SU-DHL-6 (cell line): Measurements from ENCODE around the gene RPS6KB2.

Source experiments
- H2AFZ ChIP-seq: fragments of 200-600 bp; sonication (generic); 2 replicates; pipeline ENCODE4 v1.6.1; 2014; ENCODE audit warnings: low read depth, mild to moderate bottlenecking, moderate library complexity, mixed read lengths, antibody characterized with exemption, low read length; ENCODE audit not compliant: severe bottlenecking
- H3F3A ChIP-seq: fragments of 200-600 bp; shearing (Covaris generic); 2 replicates; pipeline ENCODE4 v1.6.0; 2016; ENCODE audit warnings: antibody characterized with exemption, mild to moderate bottlenecking; ENCODE audit not compliant: insufficient read depth
- H3K27ac ChIP-seq: fragments of 200-600 bp; sonication (generic); 2 replicates; pipeline ENCODE4 v1.5.1; 2016; ENCODE audit warnings: low read depth, mild to moderate bottlenecking, low read length, moderate library complexity, mixed read lengths
- H3K27me3 ChIP-seq: fragments of 200-600 bp; sonication (generic), shearing (Covaris generic); 2 replicates; pipeline ENCODE4 v1.6.0; 2014; ENCODE audit warnings: mild to moderate bottlenecking, low read length
- H3K36me3 ChIP-seq: fragments of 200-600 bp; sonication (generic); 2 replicates; pipeline ENCODE4 v1.6.1; 2014; ENCODE audit warnings: mild to moderate bottlenecking, low read length, mixed read lengths
- H3K4me2 ChIP-seq: fragments of 300-600, 200-600 bp; shearing (Covaris generic), sonication (generic); 2 replicates; pipeline ENCODE4 v1.6.0; 2014; ENCODE audit warnings: low read length, low read depth, mild to moderate bottlenecking; ENCODE audit not compliant: poor library complexity, severe bottlenecking
- H3K4me3 ChIP-seq: fragments of 200-600 bp; sonication (generic); 2 replicates; pipeline ENCODE4 v1.5.1; 2014; ENCODE audit warnings: antibody characterized with exemption, low read length, mild to moderate bottlenecking, mixed read lengths; ENCODE audit not compliant: insufficient read depth, poor library complexity, severe bottlenecking
- H3K79me2 ChIP-seq: fragments of 200-600 bp; sonication (generic); 2 replicates; pipeline ENCODE4 v1.6.1; 2014; ENCODE audit warnings: mild to moderate bottlenecking, low read length, moderate library complexity; ENCODE audit not compliant: insufficient read depth
- H3K9ac ChIP-seq: fragments of 200-600 bp; sonication (generic); 2 replicates; pipeline ENCODE4 v1.7.0; 2014; ENCODE audit warnings: mild to moderate bottlenecking, low read length
- H3K9me2 ChIP-seq: fragments of 200-600 bp; sonication (generic); replicated peaks from 2 replicates; pipeline ENCODE4 v1.6.1; 2014; ENCODE audit warnings: low read length; ENCODE audit not compliant: insufficient read depth
- H3K9me3 ChIP-seq: fragments of 200-600 bp; sonication (generic); 2 replicates; pipeline ENCODE4 v1.6.1; 2014; ENCODE audit warnings: low read length, mixed read lengths; ENCODE audit not compliant: insufficient read depth
- H4K20me1 ChIP-seq: fragments of 200-600 bp; sonication (generic); 2 replicates; pipeline ENCODE4 v1.6.1; 2014; ENCODE audit warnings: low read depth, mild to moderate bottlenecking, antibody characterized with exemption, low read length, moderate library complexity, mixed read lengths
- EZH2phosphoT487 ChIP-seq: fragments of 200-600 bp; sonication (generic), shearing (Covaris generic); conservative IDR thresholded peaks from 2 replicates; pipeline ENCODE4 v1.6.1; 2018; ENCODE audit warnings: mild to moderate bottlenecking, antibody characterized with exemption, low read length, moderate library complexity, mixed read lengths
- TF ChIP-seq, protein P1 (sequence below): fragments of 200-600 bp; sonication (generic); IDR thresholded peaks from one replicate; pipeline ENCODE4 v1.5.1; 2017; ENCODE audit warnings: antibody characterized with exemption, mild to moderate bottlenecking, low read length, moderate library complexity; ENCODE audit not compliant: insufficient read depth, poor library complexity, severe bottlenecking

Gene RPS6KB2

DNA sequence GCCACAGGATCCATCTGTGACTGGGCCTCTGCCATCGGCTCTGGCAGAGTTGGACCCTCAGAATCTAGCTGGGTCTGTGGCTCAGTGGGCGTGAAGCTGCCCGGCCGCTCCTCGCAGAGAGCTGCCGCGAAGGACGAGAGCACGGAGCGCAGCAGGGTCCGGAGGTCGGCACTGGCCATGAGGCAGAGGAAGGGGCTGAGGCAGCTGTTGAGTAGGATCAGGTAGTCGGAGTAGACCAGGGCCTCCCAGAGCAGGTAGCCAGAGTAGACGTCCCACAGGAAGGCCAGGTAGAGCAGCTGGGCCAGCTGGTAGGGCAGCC lies 23.3 kb downstream of the RPS6KB2 start:
- no peak overlapping the region for H3K27ac ChIP-seq
- H3K9ac ChIP-seq = no peak overlapping the region
- H3K79me2 ChIP-seq = no peaks in the 10 kb centered on the region
- H2AFZ ChIP-seq = no peak overlapping the region
- H4K20me1 ChIP-seq = no peaks in the 10 kb centered on the region
- no peaks in the 10 kb centered on the region for H3K27me3 ChIP-seq
- no peaks in the 10 kb centered on the region for H3K9me3 ChIP-seq
- H3K4me2 ChIP-seq = no peak overlapping the region
- H3K4me3 ChIP-seq = no peak overlapping the region
- TF ChIP-seq, protein P1, sequence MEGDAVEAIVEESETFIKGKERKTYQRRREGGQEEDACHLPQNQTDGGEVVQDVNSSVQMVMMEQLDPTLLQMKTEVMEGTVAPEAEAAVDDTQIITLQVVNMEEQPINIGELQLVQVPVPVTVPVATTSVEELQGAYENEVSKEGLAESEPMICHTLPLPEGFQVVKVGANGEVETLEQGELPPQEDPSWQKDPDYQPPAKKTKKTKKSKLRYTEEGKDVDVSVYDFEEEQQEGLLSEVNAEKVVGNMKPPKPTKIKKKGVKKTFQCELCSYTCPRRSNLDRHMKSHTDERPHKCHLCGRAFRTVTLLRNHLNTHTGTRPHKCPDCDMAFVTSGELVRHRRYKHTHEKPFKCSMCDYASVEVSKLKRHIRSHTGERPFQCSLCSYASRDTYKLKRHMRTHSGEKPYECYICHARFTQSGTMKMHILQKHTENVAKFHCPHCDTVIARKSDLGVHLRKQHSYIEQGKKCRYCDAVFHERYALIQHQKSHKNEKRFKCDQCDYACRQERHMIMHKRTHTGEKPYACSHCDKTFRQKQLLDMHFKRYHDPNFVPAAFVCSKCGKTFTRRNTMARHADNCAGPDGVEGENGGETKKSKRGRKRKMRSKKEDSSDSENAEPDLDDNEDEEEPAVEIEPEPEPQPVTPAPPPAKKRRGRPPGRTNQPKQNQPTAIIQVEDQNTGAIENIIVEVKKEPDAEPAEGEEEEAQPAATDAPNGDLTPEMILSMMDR = no peak
- no peak for TF ChIP-seq EZH2phosphoT487
- peaks cover 5% of the 10 kb centered on the region for H3F3A ChIP-seq
- no peaks in the 10 kb centered on the region for H3K9me2 ChIP-seq
- no peaks in the 10 kb centered on the region for H3K36me3 ChIP-seq

DNA sequence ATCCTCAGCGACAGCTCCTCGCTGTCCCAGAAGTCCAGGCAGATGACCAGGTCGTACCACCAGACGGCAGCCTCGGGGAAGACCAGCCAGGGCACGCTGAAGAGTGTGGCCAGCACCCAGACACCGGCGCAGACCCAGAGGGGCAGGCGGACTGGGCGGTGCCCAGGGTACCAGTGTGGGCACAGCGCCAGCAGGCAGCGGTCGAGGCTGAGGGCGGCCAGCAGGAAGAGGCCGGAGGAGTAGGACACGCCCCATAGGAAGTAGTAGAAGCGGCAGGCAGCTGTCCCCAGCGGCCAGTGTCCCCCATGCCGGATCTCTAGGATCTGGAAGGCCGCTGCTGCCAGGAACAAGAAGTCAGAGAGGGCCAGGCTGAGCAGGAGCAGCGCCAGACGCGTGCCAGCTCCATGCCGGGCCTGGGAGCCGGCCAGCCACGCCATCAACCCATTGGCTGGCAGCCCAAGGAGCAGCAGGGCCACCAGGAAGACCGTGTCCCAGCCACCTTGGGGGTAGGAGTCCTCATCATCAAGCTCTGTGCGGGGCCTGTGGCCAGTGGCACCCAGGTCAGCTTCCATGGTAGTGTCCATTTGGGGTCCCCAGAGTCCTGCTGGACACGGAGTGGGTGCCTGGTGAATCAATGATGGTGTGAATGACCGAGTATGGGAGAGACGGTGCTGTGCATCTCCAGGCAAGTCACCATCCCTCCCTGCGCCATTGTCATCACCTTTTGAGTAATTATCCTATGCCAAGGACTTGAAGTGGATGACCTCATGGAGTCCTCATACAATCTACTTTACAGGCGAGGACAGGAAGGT lies 24.1 kb downstream of the RPS6KB2 start, which contains the start of gene GPR152:
GPR152 (minus strand) TSS at position 589 of the 812 bp plus-strand sequence; CDS start at position 584, 5 bp downstream.
- no peak for TF ChIP-seq EZH2phosphoT487
- TF ChIP-seq, protein P1 = no peak
- Histone ChIP-seq H3K4me3 (no peak within 1 kb of the TSS), H2AFZ (no peak within 1 kb of the TSS), H3K4me2 (no peak within 1 kb of the TSS), H3K79me2 (no peaks in the 10 kb centered on the region), H3K9me2 (no peaks in the 10 kb centered on the region), H3K9me3 (no peaks in the 10 kb centered on the region), H3K27me3 (no peaks in the 10 kb centered on the region), H3K36me3 (no peaks in the 10 kb centered on the region), H3F3A (peaks cover 5% of the 10 kb centered on the region), H3K27ac (no peak within 1 kb of the TSS), H4K20me1 (no peaks in the 10 kb centered on the region), H3K9ac (no peak within 1 kb of the TSS)

- H3K4me3 ChIP-seq = no peak overlapping the region
- H3K27ac ChIP-seq = no peak overlapping the region
- no peaks in the 10 kb centered on the region for H4K20me1 ChIP-seq
- peaks cover 10% of the 10 kb centered on the region for H3F3A ChIP-seq
- no peaks in the 10 kb centered on the region for H3K27me3 ChIP-seq
- TF ChIP-seq, protein P1 = no peak
- no peak for TF ChIP-seq EZH2phosphoT487
- no peak overlapping the region for H3K4me2 ChIP-seq
- no peak overlapping the region for H3K9ac ChIP-seq
- no peaks in the 10 kb centered on the region for H3K79me2 ChIP-seq
- no peaks in the 10 kb centered on the region for H3K9me2 ChIP-seq
- H2AFZ ChIP-seq = no peak overlapping the region
- H3K36me3 ChIP-seq = no peaks in the 10 kb centered on the region
- H3K9me3 ChIP-seq = no peaks in the 10 kb centered on the region
Measured at GRCh38 chr11:67453816-67454732, 25.8 kb downstream of the RPS6KB2 start.
